ENCODE data around the gene SLX4IP. TPM values are rescaled to one million over a fixed set of nuclear protein-coding genes. Genes with fewer than 3 reads are reported as not detected.
"Not testable (repeated sequence)": the region's sequence is repeated elsewhere in the genome, so short reads cannot be mapped to it uniquely, and the experiment has no call there.

SLX4IP gene
- total RNA-seq, 1 experiment from 2014 or later = 5.4 TPM

GRCh38 chr20:10610251-10610650, 175.1 kb downstream of the SLX4IP start:
- no TSS peak for BruUV-seq (replicated peaks)
- no peaks in the 10 kb centered on the region for H3K4me1 Mint-ChIP-seq (ENCODE audit: low read depth, unreplicated experiment)
- DNase-seq = no peak
- no peak overlapping the region for H3K27ac Mint-ChIP-seq (ENCODE audit: unreplicated experiment)
- CTCF ChIA-PET = no interaction called here
- intact Hi-C loops (cut with micrococcal nuclease; ENCODE audit: unreplicated experiment) = no loop called here
- no peaks in the 10 kb centered on the region for H3K9me3 Mint-ChIP-seq (ENCODE audit: low read depth, unreplicated experiment)
- no peaks in the 10 kb centered on the region for H3K36me3 Mint-ChIP-seq (ENCODE audit: insufficient read depth, unreplicated experiment)
- no peaks in the 10 kb centered on the region for H3K27me3 Mint-ChIP-seq (ENCODE audit: unreplicated experiment)
- H3K4me3 Mint-ChIP-seq (ENCODE audit: low read depth, unreplicated experiment) = no peak overlapping the region
- TF ChIP-seq CTCF (IDR thresholded peaks at IDR 0.05; ENCODE audit: unreplicated experiment) = no peak

GRCh38 chr20:10611357-10611756, 176.3 kb downstream of the SLX4IP start:
- H3K4me3 Mint-ChIP-seq (ENCODE audit: low read depth, unreplicated experiment) = no peak overlapping the region
- CTCF ChIA-PET = no interaction called here
- intact Hi-C loops (cut with micrococcal nuclease; ENCODE audit: unreplicated experiment) = no loop called here
- TF ChIP-seq CTCF (IDR thresholded peaks at IDR 0.05; ENCODE audit: unreplicated experiment) = no peak
- no peaks in the 10 kb centered on the region for H3K4me1 Mint-ChIP-seq (ENCODE audit: low read depth, unreplicated experiment)
- H3K36me3 Mint-ChIP-seq (ENCODE audit: insufficient read depth, unreplicated experiment) = no peaks in the 10 kb centered on the region
- no peak overlapping the region for H3K27ac Mint-ChIP-seq (ENCODE audit: unreplicated experiment)
- H3K9me3 Mint-ChIP-seq (ENCODE audit: low read depth, unreplicated experiment) = no peaks in the 10 kb centered on the region
- no peaks in the 10 kb centered on the region for H3K27me3 Mint-ChIP-seq (ENCODE audit: unreplicated experiment)
- peak; percentile 14 for DNase-seq
- BruUV-seq (replicated peaks) = no TSS peak

GRCh38 chr20:10613426-10613825, 178.3 kb downstream of the SLX4IP start:
- DNase-seq; BruUV-seq (replicated peaks); H3K4me1 Mint-ChIP-seq (ENCODE audit: low read depth, unreplicated experiment); CTCF ChIA-PET; H3K36me3 Mint-ChIP-seq (ENCODE audit: insufficient read depth, unreplicated experiment); H3K9me3 Mint-ChIP-seq (ENCODE audit: low read depth, unreplicated experiment); H3K27ac Mint-ChIP-seq (ENCODE audit: unreplicated experiment); H3K27me3 Mint-ChIP-seq (ENCODE audit: unreplicated experiment); intact Hi-C loops (cut with micrococcal nuclease; ENCODE audit: unreplicated experiment); H3K4me3 Mint-ChIP-seq (ENCODE audit: low read depth, unreplicated experiment): not testable (repeated sequence)

- Mint-ChIP-seq H3K27ac (ENCODE audit: unreplicated experiment) (no peak overlapping the region), H3K4me1 (ENCODE audit: low read depth, unreplicated experiment) (no peaks in the 10 kb centered on the region), H3K9me3 (ENCODE audit: low read depth, unreplicated experiment) (peaks cover 3% of the 10 kb centered on the region), H3K27me3 (ENCODE audit: unreplicated experiment) (no peaks in the 10 kb centered on the region), H3K4me3 (ENCODE audit: low read depth, unreplicated experiment) (no peak overlapping the region), H3K36me3 (ENCODE audit: insufficient read depth, unreplicated experiment) (no peaks in the 10 kb centered on the region)
- intact Hi-C loops (cut with micrococcal nuclease; ENCODE audit: unreplicated experiment) = no loop called here
- no peak for TF ChIP-seq CTCF (IDR thresholded peaks at IDR 0.05; ENCODE audit: unreplicated experiment)
- CTCF ChIA-PET = no interaction called here
- no peak for DNase-seq
- BruUV-seq (replicated peaks) = no TSS peak
These were observed 178.8 kb downstream of the SLX4IP start for GRCh38 chr20:10613911-10614310.

- Mint-ChIP-seq H3K9me3 (ENCODE audit: low read depth, unreplicated experiment) (peaks cover 3% of the 10 kb centered on the region), H3K4me1 (ENCODE audit: low read depth, unreplicated experiment) (no peaks in the 10 kb centered on the region), H3K27me3 (ENCODE audit: unreplicated experiment) (no peaks in the 10 kb centered on the region), H3K36me3 (ENCODE audit: insufficient read depth, unreplicated experiment) (no peaks in the 10 kb centered on the region), H3K27ac (ENCODE audit: unreplicated experiment) (no peak overlapping the region), H3K4me3 (ENCODE audit: low read depth, unreplicated experiment) (no peak overlapping the region)
- CTCF ChIA-PET = no interaction called here
- no peak for TF ChIP-seq CTCF (IDR thresholded peaks at IDR 0.05; ENCODE audit: unreplicated experiment)
- BruUV-seq (replicated peaks) = no TSS peak
- intact Hi-C loops (cut with micrococcal nuclease; ENCODE audit: unreplicated experiment) = no loop called here
- no peak for DNase-seq
These were observed 181.1 kb downstream of the SLX4IP start for GRCh38 chr20:10616212-10616611.

- BruUV-seq (replicated peaks); H3K27ac Mint-ChIP-seq (ENCODE audit: unreplicated experiment); H3K4me1 Mint-ChIP-seq (ENCODE audit: low read depth, unreplicated experiment); H3K9me3 Mint-ChIP-seq (ENCODE audit: low read depth, unreplicated experiment); DNase-seq; H3K36me3 Mint-ChIP-seq (ENCODE audit: insufficient read depth, unreplicated experiment); CTCF ChIA-PET; intact Hi-C loops (cut with micrococcal nuclease; ENCODE audit: unreplicated experiment); H3K27me3 Mint-ChIP-seq (ENCODE audit: unreplicated experiment); H3K4me3 Mint-ChIP-seq (ENCODE audit: low read depth, unreplicated experiment): not testable (repeated sequence)
These were observed 182.5 kb downstream of the SLX4IP start for GRCh38 chr20:10617549-10618133.
